SK-N-SH (cell line): Measurements from ENCODE around the gene TUBB1. TPM values are rescaled to one million over a fixed set of nuclear protein-coding genes. Genes with fewer than 3 reads are reported as not detected.
A peak's percentile ranks its signal among the peaks of the same experiment; 100 is the strongest.

ENCODE experiments used
- CTCF ChIA-PET: fragments of 300-600, 350-600 bp; formaldehyde crosslinking; extraction: SDS; loops from one replicate; lab custom pipeline; 2021; lab: Yijun Ruan, JAX
- POLR2A ChIA-PET: fragments of 350-600 bp; sonication (Branson Sonifier 250); formaldehyde crosslinking; extraction: SDS; loops from one replicate; lab custom pipeline; 2020; ENCODE audit warnings: antibody characterized with exemption, inconsistent platforms; lab: Yijun Ruan, JAX
- DNase-seq: peaks from one replicate; pipeline ENCODE4 v3.0.0; 2012
- H2AFZ ChIP-seq: fragments of 200-600 bp; sonication (generic); 2 replicates; pipeline ENCODE4 v1.8.1; 2016; ENCODE audit warnings: antibody characterized with exemption, mild to moderate bottlenecking, low read depth
- H3F3A ChIP-seq: fragments of 200-600 bp; sonication (generic); replicated peaks from 2 replicates; pipeline ENCODE3; 2016; ENCODE audit warnings: antibody characterized with exemption, mild to moderate bottlenecking; ENCODE audit not compliant: insufficient read depth
- H3K27ac ChIP-seq, 2 experiments: fragments of 200-500 bp in 1 of 2; fragments of 200-600 bp in 1 of 2; sonication (Bioruptor generic) in 1 of 2; sonication (generic), shearing (Covaris generic) in 1 of 2; 2 replicates each; pipeline versions ENCODE4 v1.5.1 to v1.6.1; 2014 to 2016; ENCODE audit warnings: low read depth in 2 of 2, inconsistent platforms in 1 of 2, low read length in 1 of 2, mild to moderate bottlenecking in 1 of 2, mixed read lengths in 1 of 2
- H3K27me3 ChIP-seq: fragments of 200-600 bp; sonication (generic), shearing (Covaris generic); 2 replicates; pipeline ENCODE4 v1.6.1; 2016; ENCODE audit warnings: mixed run types; ENCODE audit not compliant: insufficient read depth
- H3K36me3 ChIP-seq, 2 experiments: fragments of 200-500 bp in 1 of 2; fragments of 200-600 bp in 1 of 2; sonication (Bioruptor generic) in 1 of 2; sonication (generic) in 1 of 2; replicated peaks in 1 of 2; 2 replicates each; pipeline versions ENCODE3 to v1.5.1; 2014 to 2016; ENCODE audit warnings: low read length in 1 of 2, mild to moderate bottlenecking in 1 of 2; ENCODE audit not compliant: insufficient read depth in 2 of 2, control insufficient read depth in 1 of 2
- H3K4me1 ChIP-seq, 2 experiments: fragments of 200-500 bp in 1 of 2; fragments of 200-600 bp in 1 of 2; sonication (Bioruptor generic) in 1 of 2; sonication (generic), shearing (Covaris generic) in 1 of 2; 2 replicates each; pipeline versions ENCODE4 v1.5.1 to v1.6.1; 2014 to 2016; ENCODE audit warnings: low read depth in 1 of 2, low read length in 1 of 2, mixed run types in 1 of 2; ENCODE audit not compliant: insufficient read depth in 2 of 2, control insufficient read depth in 1 of 2
- H3K4me2 ChIP-seq: fragments of 200-600 bp; sonication (generic), shearing (Covaris generic); 2 replicates; pipeline ENCODE4 v1.6.1; 2017; ENCODE audit warnings: mixed run types
- H3K4me3 ChIP-seq, 2 experiments: fragments of 200-500 bp in 1 of 2; fragments of 200-600 bp in 1 of 2; sonication (Bioruptor generic) in 1 of 2; sonication (generic), shearing (Covaris generic) in 1 of 2; 2 replicates each; pipeline versions ENCODE4 v1.5.1 to v1.8.1; 2014 to 2016; ENCODE audit warnings: low read depth in 2 of 2, inconsistent platforms in 1 of 2, low read length in 1 of 2, mild to moderate bottlenecking in 1 of 2, mixed read lengths in 1 of 2, moderate library complexity in 1 of 2
- H3K79me2 ChIP-seq: fragments of 200-600 bp; sonication (generic); 2 replicates; pipeline ENCODE4 v1.8.1; 2017; ENCODE audit warnings: mild to moderate bottlenecking; ENCODE audit not compliant: insufficient read depth
- H3K9ac ChIP-seq: fragments of 200-600 bp; sonication (generic); 2 replicates; pipeline ENCODE4 v1.6.1; 2017; ENCODE audit warnings: mixed run types
- H3K9me2 ChIP-seq: fragments of 200-600 bp; sonication (generic); 2 replicates; pipeline ENCODE4 v1.6.1; 2017; ENCODE audit warnings: mixed run types
- H3K9me3 ChIP-seq: fragments of 200-600 bp; sonication (generic); 2 replicates; pipeline ENCODE4 v1.6.1; 2017; ENCODE audit warnings: mixed run types, mild to moderate bottlenecking, moderate library complexity
- H4K20me1 ChIP-seq: fragments of 200-600 bp; sonication (generic); 2 replicates; pipeline ENCODE4 v1.6.1; 2017; ENCODE audit warnings: mild to moderate bottlenecking, mixed run types; ENCODE audit not compliant: insufficient read depth
- CTCF ChIP-seq: fragments of 200-600 bp; sonication (generic); IDR thresholded peaks from 2 replicates; pipeline ENCODE4 v1.6.1; 2017; ENCODE audit warnings: antibody characterized with exemption, mild to moderate bottlenecking, moderate library complexity
- GABPA ChIP-seq: IDR thresholded peaks from 2 replicates; pipeline ENCODE4 v1.4.0; 2012; ENCODE audit warnings: low read depth, mild to moderate bottlenecking
- JUND ChIP-seq: IDR thresholded peaks from 2 replicates; pipeline ENCODE4 v1.4.0; 2012
- MXI1 ChIP-seq: IDR thresholded peaks from 2 replicates; pipeline ENCODE4 v1.6.1; 2012; ENCODE audit warnings: mild to moderate bottlenecking, low read depth, low read length, improper control_type of control experiment
- NRF1 ChIP-seq: IDR thresholded peaks from 2 replicates; pipeline ENCODE4 v1.6.1; 2012; ENCODE audit warnings: low read depth, mild to moderate bottlenecking, low read length
- POLR2AphosphoS5 ChIP-seq: IDR thresholded peaks from 2 replicates; pipeline ENCODE4 v1.6.1; 2012; ENCODE audit warnings: low read depth, low read length
- RAD21 ChIP-seq: IDR thresholded peaks from 2 replicates; pipeline ENCODE4 v1.6.1; 2012; ENCODE audit warnings: mild to moderate bottlenecking, low read length
- REST ChIP-seq: IDR thresholded peaks from 2 replicates; pipeline ENCODE4 v1.6.1; 2012; ENCODE audit warnings: mild to moderate bottlenecking, low read depth, low read length, moderate library complexity
- RXRA ChIP-seq: IDR thresholded peaks from 2 replicates; pipeline ENCODE4 v1.4.0; 2012; ENCODE audit warnings: low read depth, mild to moderate bottlenecking, borderline replicate concordance
- TAF1 ChIP-seq: IDR thresholded peaks from 2 replicates; pipeline ENCODE4 v1.6.1; 2012; ENCODE audit warnings: low read depth, mild to moderate bottlenecking, low read length, moderate library complexity, borderline replicate concordance
- TCF12 ChIP-seq: IDR thresholded peaks from 2 replicates; pipeline ENCODE4 v1.4.0; 2012
- USF1 ChIP-seq: IDR thresholded peaks from 2 replicates; pipeline ENCODE4 v1.4.0; 2012; ENCODE audit warnings: low read depth, borderline replicate concordance
- USF2 ChIP-seq: fragments of 150-350 bp; IDR thresholded peaks from 2 replicates; pipeline ENCODE4 v1.6.1; 2017; ENCODE audit warnings: antibody characterized with exemption, low read length, low read depth, borderline replicate concordance
- YY1 ChIP-seq: IDR thresholded peaks from 2 replicates; pipeline ENCODE4 v1.4.0; 2012; ENCODE audit warnings: low read depth, mild to moderate bottlenecking
- ZBTB33 ChIP-seq: IDR thresholded peaks from 2 replicates; pipeline ENCODE4 v1.4.0; 2012; ENCODE audit warnings: low read depth, borderline replicate concordance
- WGBS: methylation state at CpG from one replicate; pipeline ENCODE4 v1.1.6; 2017; ENCODE audit warnings: low lambda C conversion rate; 5-methylcytosine and 5-hydroxymethylcytosine counted together
- polyA plus RNA-seq, 3 experiments: library from polyadenylated mRNA; depleted of rRNA; stranded (reverse); fragments of >200 nt; gene quantifications; 2 replicates each; pipeline ENCODE4 v1.2.3, GENCODE V29; 2012

Gene TUBB1
- polyA plus RNA-seq, 1 of the 3 experiments (the other 2 are of a cell fraction), result not detected

- TF ChIP-seq REST (no peak), USF1 (no peak)
These were observed 4.4 kb upstream of the TUBB1 start (continued) for GRCh38 chr20:59014680-59015389.

GRCh38 chr20:59015411-59015810 lies 3.8 kb upstream of the TUBB1 start:
- no peak overlapping the region for H3K4me3 ChIP-seq
- DNase-seq, result no peak
- 98% methylated on average over 16 of the region's 16 CpGs for WGBS
- no peak overlapping the region for H3K4me2 ChIP-seq
- peaks cover 12% of the 10 kb centered on the region for H3F3A ChIP-seq
- no peaks in the 10 kb centered on the region for H3K9me3 ChIP-seq
- CTCF ChIA-PET, result interaction anchor here (1.2 to 1.9 kb wide), 3 partner anchors 14 to 805 kb away, joined by 3 to 9 read pairs (median 4); no protein-coding TSS in a partner anchor
- POLR2A ChIA-PET, result interaction anchor here (0.9 to 1.7 kb wide), 2 partner anchors 14 to 35 kb away, joined by 3 to 5 read pairs; no protein-coding TSS in a partner anchor
- peaks cover 9% of the 10 kb centered on the region; the same call in 1 of the 2 replicates for H3K79me2 ChIP-seq
- H3K4me1 ChIP-seq, result peaks cover 24 to 47% of the 10 kb centered on the region in 2 experiments; a peak in 3 of 4 replicates
- no peaks in the 10 kb centered on the region for H3K36me3 ChIP-seq
- no peak overlapping the region for H2AFZ ChIP-seq
- H3K27ac ChIP-seq, result peak overlapping the region in 1 of 2 experiments; percentile 64; a peak in 1 of 4 replicates
- no peaks in the 10 kb centered on the region for H3K27me3 ChIP-seq
- H4K20me1 ChIP-seq, result no peaks in the 10 kb centered on the region
- H3K9me2 ChIP-seq, result no peaks in the 10 kb centered on the region
- no peak overlapping the region for H3K9ac ChIP-seq
- no peak for TF ChIP-seq GABPA
- TF ChIP-seq YY1, result no peak
- no peak for TF ChIP-seq TCF12
- TF ChIP-seq JUND, result no peak
- no peak for TF ChIP-seq REST
- TF ChIP-seq RXRA, result no peak
- no peak for TF ChIP-seq CTCF
- no peak for TF ChIP-seq TAF1
- TF ChIP-seq RAD21, result no peak
- no peak for TF ChIP-seq MXI1
- no peak for TF ChIP-seq USF2
- TF ChIP-seq NRF1, result no peak
- no peak for TF ChIP-seq POLR2AphosphoS5
- TF ChIP-seq ZBTB33, result no peak
